ENCODE data around the gene HPS1.

DNA sequence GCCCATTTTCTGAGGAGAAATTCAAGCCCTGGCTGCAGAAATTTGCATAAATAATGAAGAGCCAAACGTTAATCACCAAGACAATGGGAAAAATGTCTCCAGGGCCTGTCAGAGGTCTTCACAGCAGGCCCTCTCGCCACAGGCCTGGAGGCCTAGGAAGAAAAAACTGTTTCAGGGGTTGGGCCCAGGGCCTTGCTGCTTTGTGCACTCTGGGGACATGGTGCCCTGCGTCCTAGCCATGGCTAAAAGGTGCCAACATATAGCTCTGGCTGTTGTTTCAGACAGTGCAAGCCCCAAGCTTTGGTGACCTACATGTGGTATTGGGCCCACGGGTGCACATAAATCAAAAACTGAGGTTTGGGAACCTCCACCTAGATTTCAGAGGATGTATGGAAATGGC lies 8.0 kb downstream of the HPS1 start:
- TF ChIP-seq CBX8 (IDR thresholded peaks at IDR 0.05) (no peak), CHD2 (IDR thresholded peaks at IDR 0.05; ENCODE audit: low read length, partially characterized antibody) (no peak)
- TF ChIP-seq, protein P1, sequence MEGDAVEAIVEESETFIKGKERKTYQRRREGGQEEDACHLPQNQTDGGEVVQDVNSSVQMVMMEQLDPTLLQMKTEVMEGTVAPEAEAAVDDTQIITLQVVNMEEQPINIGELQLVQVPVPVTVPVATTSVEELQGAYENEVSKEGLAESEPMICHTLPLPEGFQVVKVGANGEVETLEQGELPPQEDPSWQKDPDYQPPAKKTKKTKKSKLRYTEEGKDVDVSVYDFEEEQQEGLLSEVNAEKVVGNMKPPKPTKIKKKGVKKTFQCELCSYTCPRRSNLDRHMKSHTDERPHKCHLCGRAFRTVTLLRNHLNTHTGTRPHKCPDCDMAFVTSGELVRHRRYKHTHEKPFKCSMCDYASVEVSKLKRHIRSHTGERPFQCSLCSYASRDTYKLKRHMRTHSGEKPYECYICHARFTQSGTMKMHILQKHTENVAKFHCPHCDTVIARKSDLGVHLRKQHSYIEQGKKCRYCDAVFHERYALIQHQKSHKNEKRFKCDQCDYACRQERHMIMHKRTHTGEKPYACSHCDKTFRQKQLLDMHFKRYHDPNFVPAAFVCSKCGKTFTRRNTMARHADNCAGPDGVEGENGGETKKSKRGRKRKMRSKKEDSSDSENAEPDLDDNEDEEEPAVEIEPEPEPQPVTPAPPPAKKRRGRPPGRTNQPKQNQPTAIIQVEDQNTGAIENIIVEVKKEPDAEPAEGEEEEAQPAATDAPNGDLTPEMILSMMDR (IDR thresholded peaks at IDR 0.05) = no peak

Measured in A549 (cell line).